ENCODE measurements around the gene BTBD19.

Gene BTBD19

GRCh38 chr1:44775930-44776729, 32.2 kb upstream of the BTBD19 start:
- Histone ChIP-seq H3K9me3 (ENCODE audit: severe bottlenecking) (no peaks in the 10 kb centered on the region), H3K4me3 (ENCODE audit: severe bottlenecking) (peak overlapping the region; percentile 92), H3K27ac (ENCODE audit: poor library complexity, severe bottlenecking) (peak overlapping the region; percentile 87), H3K4me1 (ENCODE audit: insufficient read depth, poor library complexity, severe bottlenecking) (peaks cover 7% of the 10 kb centered on the region), H3K27me3 (ENCODE audit: insufficient read depth, poor library complexity, severe bottlenecking) (no peaks in the 10 kb centered on the region), H3K36me3 (ENCODE audit: low read depth) (peaks cover 58% of the 10 kb centered on the region)
- no peak for DNase-seq (ENCODE audit: low spot score)
- no peak for ATAC-seq (ENCODE audit: low read depth)
- no peak for TF ChIP-seq CTCF (IDR thresholded peaks at IDR 0.05; ENCODE audit: poor library complexity, severe bottlenecking)

DNA sequence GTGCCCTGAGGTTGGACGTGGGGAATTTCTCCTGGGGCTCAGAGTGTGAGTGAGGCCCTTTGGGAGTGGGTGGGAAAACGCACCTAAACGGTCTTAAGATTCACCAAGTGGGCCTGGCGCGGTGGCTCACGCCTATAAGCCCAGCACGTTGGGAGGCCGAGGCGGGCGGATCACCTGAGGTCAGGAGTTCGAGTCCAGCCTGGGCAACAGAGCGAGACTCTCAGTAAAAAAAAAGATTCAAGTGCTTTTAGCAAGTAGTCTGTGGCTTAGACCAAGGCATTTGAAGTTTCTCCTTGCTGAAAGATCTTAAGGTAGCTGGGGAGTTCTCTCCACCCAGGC, 31.6 kb upstream of the BTBD19 start:
- Histone ChIP-seq H3K36me3 (ENCODE audit: low read depth) (peaks cover 59% of the 10 kb centered on the region), H3K27ac (ENCODE audit: poor library complexity, severe bottlenecking) (peak overlapping the region; percentile 87), H3K4me1 (ENCODE audit: insufficient read depth, poor library complexity, severe bottlenecking) (peaks cover 7% of the 10 kb centered on the region)

DNA sequence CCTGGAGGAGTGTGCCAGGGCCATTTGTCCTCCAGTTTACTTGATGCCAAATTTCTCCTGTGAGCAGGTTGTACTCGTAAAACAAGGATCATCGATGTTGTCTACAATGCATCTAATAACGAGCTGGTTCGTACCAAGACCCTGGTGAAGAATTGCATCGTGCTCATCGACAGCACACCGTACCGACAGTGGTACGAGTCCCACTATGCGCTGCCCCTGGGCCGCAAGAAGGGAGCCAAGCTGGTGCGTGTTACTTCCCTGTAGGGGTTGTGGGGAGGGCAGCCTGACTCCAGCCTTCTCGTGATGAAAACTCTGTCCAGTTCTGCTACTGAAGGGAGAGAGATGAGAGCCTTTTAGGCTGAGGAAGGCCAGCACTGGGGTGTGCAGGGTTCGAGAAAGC, 30.8 kb upstream of the BTBD19 start:
- H3K27me3 ChIP-seq (ENCODE audit: insufficient read depth, poor library complexity, severe bottlenecking) = no peaks in the 10 kb centered on the region
- DNase-seq (ENCODE audit: low spot score) = no peak
- H3K4me1 ChIP-seq (ENCODE audit: insufficient read depth, poor library complexity, severe bottlenecking) = peaks cover 7% of the 10 kb centered on the region
- peak overlapping the region; percentile 92 for H3K4me3 ChIP-seq (ENCODE audit: severe bottlenecking)
- H3K36me3 ChIP-seq (ENCODE audit: low read depth) = peaks cover 59% of the 10 kb centered on the region
- H3K27ac ChIP-seq (ENCODE audit: poor library complexity, severe bottlenecking) = peak overlapping the region; percentile 87
- no peak for ATAC-seq (ENCODE audit: low read depth)
- TF ChIP-seq CTCF (IDR thresholded peaks at IDR 0.05; ENCODE audit: poor library complexity, severe bottlenecking) = no peak
- H3K9me3 ChIP-seq (ENCODE audit: severe bottlenecking) = no peaks in the 10 kb centered on the region

More for the DNA sequence above, 31.6 kb upstream of the BTBD19 start:
- Histone ChIP-seq H3K27me3 (ENCODE audit: insufficient read depth, poor library complexity, severe bottlenecking) (no peaks in the 10 kb centered on the region), H3K4me3 (ENCODE audit: severe bottlenecking) (peak overlapping the region; percentile 92), H3K9me3 (ENCODE audit: severe bottlenecking) (no peaks in the 10 kb centered on the region)
- ATAC-seq (ENCODE audit: low read depth) = no peak
- no peak for TF ChIP-seq CTCF (IDR thresholded peaks at IDR 0.05; ENCODE audit: poor library complexity, severe bottlenecking)
- no peak for DNase-seq (ENCODE audit: low spot score)

DNA sequence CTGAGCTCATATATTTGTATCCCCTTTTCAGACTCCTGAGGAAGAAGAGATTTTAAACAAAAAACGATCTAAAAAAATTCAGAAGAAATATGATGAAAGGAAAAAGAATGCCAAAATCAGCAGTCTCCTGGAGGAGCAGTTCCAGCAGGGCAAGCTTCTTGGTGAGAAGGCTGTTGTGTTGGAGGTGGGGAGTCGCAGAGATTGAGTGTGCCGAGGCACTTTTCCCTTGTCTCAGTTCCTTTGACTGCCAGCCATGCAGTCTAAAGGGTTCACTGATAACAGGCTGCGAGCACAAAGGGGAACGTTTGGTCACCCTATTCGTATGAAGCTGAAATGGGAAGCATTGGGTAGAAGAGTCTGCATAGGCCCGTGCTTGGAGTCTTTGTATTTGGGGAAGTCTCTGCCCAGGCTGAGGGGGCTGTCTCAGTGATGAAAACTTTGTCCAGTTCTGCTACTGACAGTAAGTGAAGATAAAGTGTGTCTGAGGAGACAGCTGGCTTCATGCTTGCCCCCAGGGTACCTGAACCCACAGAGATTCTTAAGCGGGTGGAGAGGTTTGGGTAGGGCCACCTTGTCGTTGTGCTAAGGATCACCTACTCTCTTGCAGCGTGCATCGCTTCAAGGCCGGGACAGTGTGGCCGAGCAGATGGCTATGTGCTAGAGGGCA, 30.2 kb upstream of the BTBD19 start:
- no peak for TF ChIP-seq CTCF (IDR thresholded peaks at IDR 0.05; ENCODE audit: poor library complexity, severe bottlenecking)
- peak overlapping the region; percentile 87 for H3K27ac ChIP-seq (ENCODE audit: poor library complexity, severe bottlenecking)
- no peak overlapping the region for H3K4me3 ChIP-seq (ENCODE audit: severe bottlenecking)
- peaks cover 59% of the 10 kb centered on the region for H3K36me3 ChIP-seq (ENCODE audit: low read depth)
- no peak for DNase-seq (ENCODE audit: low spot score)
- no peaks in the 10 kb centered on the region for H3K27me3 ChIP-seq (ENCODE audit: insufficient read depth, poor library complexity, severe bottlenecking)
- peaks cover 7% of the 10 kb centered on the region for H3K4me1 ChIP-seq (ENCODE audit: insufficient read depth, poor library complexity, severe bottlenecking)
- ATAC-seq (ENCODE audit: low read depth) = no peak
- no peaks in the 10 kb centered on the region for H3K9me3 ChIP-seq (ENCODE audit: severe bottlenecking)

Data from RWPE2 (cell line).